ENCODE measurements around the gene BSCL2.
"Not testable (repeated sequence)": the region's sequence is repeated elsewhere in the genome, so short reads cannot be mapped to it uniquely, and the experiment has no call there.

The BSCL2 gene

GRCh38 chr11:62716816-62717215, 9.6 kb upstream of the BSCL2 start:
- DNase-seq = no peak

DNA sequence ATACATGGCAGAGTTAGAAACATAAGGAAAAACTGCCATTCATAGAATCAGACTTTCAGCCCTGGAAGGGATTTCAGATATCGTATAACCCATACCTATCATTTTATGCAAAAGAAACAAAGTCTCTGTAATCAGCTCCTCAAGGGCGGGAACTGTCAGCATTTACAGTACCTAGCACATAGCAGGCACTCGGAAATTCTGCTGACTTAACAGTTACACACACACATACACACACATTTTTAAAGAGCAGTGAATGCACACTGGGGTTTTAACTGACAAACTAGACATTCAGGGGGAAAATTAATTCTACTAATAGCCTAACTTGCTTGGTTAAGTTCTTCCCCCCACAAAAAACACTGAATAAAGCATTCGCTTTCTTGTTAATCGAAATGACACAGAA, 9.0 kb upstream of the BSCL2 start:
- no peak for DNase-seq

- no peak for DNase-seq
These were observed 8.2 kb upstream of the BSCL2 start for GRCh38 chr11:62715150-62716130.

- DNase-seq = no peak
These were observed 6.1 kb upstream of the BSCL2 start for GRCh38 chr11:62713343-62713742.

DNA sequence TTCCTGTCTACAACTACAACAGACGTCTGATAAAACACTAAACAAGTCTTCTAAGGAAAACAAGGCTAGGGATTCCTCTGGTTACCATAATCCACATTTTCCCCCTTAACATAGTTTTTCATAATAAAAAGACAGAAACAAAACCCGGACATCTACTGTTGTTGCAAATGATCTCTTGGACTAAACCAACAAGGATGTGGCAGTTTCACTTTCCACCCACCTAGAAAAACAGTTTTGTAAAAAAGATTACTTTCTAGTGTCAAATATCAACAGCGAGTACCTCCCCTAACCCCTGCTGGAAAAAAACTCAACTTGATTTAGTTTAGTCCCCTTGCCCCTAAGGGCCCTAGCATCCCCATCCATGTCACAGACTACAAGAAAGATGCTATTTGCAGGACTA, 5.6 kb upstream of the BSCL2 start:
- DNase-seq = no peak

DNA sequence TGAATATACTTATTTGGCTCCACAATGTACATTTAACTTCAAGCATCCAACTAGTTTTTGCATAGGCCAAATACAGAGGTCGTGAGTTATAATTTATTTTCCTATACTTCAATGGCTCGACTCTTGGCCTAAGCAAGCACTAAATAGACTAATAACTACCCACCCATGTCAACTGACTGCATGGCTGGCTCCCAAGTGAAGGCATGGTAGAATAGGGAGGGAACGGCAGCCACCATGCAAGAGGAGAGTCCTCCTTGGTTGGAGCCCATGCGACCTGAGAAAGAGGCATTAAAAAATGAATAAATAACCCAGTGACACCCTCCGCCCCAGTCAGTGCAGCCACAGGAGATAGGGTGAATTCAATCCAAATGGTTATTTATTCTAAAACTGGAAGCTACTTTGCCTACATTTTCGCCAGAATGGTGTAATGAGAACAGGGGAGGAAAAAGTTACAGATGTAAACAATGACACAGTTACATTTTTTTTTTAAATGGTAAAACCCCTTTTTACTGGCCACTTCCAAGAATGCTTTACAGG, 5.1 kb upstream of the BSCL2 start:
- no peak for DNase-seq

- DNase-seq = no peak
These were observed 2.7 kb upstream of the BSCL2 start for GRCh38 chr11:62710001-62710345.

DNA sequence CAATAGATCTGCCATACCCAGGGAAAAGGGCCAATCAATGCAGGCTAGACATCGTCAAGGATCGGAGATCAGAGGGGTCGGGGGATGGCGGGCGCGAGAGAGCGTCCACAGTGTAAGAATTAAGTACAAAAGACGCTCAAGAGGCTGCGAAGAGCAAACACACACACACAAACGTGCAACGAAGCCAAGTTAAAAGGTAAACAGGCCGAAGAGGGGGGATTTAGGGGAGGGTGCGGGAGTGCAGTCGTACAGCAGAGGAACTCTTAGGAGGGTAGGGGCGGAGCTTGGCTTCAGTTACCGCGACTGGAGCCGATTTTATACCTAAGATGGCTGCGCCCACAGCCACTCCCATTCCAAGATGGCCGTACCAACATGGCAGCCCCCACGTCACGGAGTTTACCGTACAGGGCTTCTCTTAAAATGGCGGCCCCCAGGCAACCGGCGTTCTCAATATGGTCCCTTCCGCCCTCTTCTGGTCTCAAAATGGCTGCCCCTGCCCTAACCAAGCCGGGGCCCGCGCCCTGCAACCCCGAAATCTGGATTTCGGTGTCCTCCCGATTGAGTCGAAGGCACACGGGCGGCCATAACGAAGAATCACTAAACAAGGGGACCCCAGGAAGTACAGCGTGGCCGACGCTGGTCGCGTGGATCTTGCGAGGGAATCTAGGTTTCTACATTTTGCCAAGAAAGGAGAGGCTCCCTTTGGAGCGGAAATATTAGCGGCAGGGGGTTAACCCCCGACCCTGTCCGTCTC, 2.2 kb upstream of the BSCL2 start:
- peak; percentile 90 for DNase-seq

- no peak for DNase-seq
These were observed 1.6 kb upstream of the BSCL2 start for GRCh38 chr11:62708793-62709192.

DNA sequence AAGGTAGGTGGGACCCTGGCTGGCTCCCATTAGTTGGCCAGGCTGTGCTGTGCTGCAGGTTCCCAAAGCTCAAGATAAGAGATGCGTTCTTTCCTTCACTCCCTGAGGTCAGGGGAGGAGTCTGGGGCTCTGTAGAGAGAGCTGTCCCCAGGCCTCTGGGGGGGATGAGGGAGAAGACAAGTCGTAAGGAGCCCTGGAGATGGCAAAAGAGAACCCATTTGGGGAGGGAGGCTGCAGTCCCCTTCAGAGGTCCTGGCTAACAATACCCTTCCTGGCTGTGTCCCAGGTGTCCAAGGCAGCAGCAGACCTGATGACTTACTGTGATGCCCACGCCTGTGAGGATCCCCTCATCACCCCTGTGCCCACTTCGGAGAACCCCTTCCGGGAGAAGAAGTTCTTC, 1.2 kb upstream of the BSCL2 start:
- no peak for DNase-seq

GRCh38 chr11:62706850-62707247, 375 bp downstream of the BSCL2 start:
- DNase-seq = no peak

- DNase-seq = peak; percentile 38
These were observed 1.1 kb downstream of the BSCL2 start for GRCh38 chr11:62705880-62706849.

GRCh38 chr11:62705413-62705812, 1.8 kb downstream of the BSCL2 start:
- DNase-seq = no peak

GRCh38 chr11:62703921-62704320, 3.3 kb downstream of the BSCL2 start:
- DNase-seq = not testable (repeated sequence)

GRCh38 chr11:62702246-62702645, 5.0 kb downstream of the BSCL2 start:
- DNase-seq = no peak

GRCh38 chr11:62694455-62695167, 12.6 kb downstream of the BSCL2 start:
- no peak for DNase-seq

GRCh38 chr11:62693624-62694023, 13.6 kb downstream of the BSCL2 start:
- DNase-seq = not testable (repeated sequence)

- no peak for DNase-seq
These were observed 17.6 kb downstream of the BSCL2 start, which contains the start of gene LRRN4CL for GRCh38 chr11:62689421-62690183. LRRN4CL (minus strand) TSS chr11:62689530; CDS start chr11:62688508, 1,022 bp downstream.

DNA sequence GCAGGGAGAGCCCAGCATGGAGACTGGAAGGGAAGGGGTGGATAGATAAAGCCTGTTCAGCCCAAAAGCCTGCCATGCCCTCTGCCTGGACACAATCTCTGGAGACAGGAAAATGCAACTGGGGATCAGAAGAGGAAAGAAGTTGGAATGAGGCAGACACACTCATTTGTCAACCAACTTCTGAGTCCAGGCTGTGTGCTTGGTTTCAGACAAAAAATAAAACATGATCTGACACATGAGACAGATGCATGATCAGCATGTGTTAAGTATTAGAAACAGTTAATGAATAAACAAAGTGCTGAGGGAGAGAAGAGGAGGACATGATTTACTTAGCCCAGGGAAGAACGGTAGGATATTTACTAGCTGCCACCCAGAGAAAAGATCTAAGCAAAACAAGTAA, 18.7 kb downstream of the BSCL2 start:
- DNase-seq = no peak

DNA sequence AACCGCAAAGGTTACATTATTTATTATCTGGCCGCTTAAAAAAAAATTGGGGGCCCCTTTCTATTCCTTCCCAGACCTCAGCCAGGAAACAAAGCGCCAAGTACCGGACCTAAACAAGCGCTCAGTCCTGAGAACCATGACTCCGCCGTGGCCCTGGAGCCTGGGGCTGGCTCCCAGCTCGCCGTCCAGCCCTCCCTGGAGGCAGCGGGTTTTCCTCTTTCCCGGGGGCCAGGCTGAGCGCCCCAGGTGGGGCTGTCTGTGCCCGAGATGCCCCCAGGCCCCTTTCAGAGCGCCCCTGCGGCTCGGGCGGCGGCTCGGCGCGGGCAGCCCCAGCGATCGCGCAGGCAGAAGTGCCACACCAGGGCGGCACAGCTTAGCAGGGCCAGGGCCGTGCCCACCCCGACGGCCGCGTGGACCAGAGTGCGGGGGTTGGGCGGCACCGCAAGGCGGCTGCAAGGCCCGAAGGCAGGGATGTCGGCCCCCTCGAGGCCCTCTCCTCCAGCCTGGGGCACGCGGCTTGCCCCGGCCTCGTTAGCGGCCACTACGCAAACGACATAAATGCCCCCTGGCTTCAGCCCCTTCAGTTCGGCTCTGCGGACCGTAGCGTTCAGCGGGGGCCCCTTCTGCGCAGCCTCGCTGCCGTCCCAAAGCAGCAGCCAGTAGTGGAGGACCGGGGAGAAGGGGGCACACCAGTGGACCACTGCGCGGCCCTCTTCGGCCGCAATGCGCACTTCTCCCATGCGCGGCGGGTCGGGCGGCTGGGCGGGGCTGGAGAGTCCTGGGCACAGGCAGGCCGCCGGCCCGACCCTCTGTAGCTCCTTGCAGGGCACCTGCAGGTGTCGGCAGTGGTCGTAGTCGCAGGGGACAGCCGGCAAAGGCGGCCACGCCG, 19.5 kb downstream of the BSCL2 start:
- no peak for DNase-seq
